ENCODE measurements around the gene ZMAT5. TPM values are rescaled to one million over a fixed set of nuclear protein-coding genes. Genes with fewer than 3 reads are reported as not detected.

ZMAT5 gene
- total and polyA plus RNA-seq, 9 of the 15 experiments (the other 6 are each of a cell fraction or from before 2014, with no cell fraction given), result 2.0 to 25.2 (median 11.9) TPM

DNA sequence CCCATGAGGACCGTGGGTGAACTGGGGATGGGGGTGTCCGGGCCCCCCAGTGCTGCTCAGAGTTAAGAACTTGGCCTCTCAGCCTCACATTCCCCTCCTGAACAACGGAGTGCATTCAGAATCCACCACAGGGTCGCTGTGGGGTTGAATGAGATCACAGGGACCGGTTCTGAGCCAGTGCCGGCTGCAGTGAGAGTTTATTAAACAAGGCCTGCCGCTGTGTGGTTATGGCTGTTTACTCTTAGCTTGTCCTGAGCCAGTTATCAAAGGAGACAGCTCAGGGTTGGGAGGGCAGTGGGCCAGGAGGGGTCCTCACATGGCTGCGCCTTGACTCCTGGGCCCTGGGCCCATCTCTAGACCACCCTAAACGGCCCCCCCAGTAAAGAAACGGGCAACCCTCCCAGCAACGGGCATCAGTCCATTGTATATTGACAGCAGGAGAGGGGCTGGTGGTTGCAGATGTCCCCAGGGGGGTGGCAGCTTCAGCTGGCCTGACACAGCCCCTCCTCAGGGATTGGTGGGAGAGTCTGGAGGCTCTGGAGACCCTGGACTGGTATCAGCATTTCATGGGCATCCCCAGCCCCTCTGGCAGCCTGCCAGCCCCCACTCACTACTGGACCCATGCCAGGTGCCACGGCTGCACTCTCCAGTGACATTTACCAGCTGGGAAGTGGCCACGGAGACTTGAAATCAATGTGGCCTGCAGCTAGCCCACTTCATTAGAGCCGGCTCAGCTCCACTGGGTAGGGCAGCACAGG is 62.1 kb downstream of the ZMAT5 start:
- 11% methylated on average over 11 of the region's 14 CpGs for WGBS (ENCODE audit: insufficient coverage, low coverage, missing lambda C conversion rate)
- BruUV-seq (replicated peaks), result no TSS peak
- in situ Hi-C loops (cut with MboI), result no loop called here
- DNase-seq (ENCODE audit: extremely low read depth in 1 of 4, low spot score in 3 of 4), result no peak
- Histone ChIP-seq H3K36me3 (ENCODE audit: control insufficient read depth, insufficient read depth, low read length) (no peaks in the 10 kb centered on the region), H3K4me3 (no peak overlapping the region), H4K20me1 (replicated peaks; ENCODE audit: control insufficient read depth, insufficient read depth, low read length) (no peaks in the 10 kb centered on the region), H3K27me3 (ENCODE audit: control insufficient read depth in 2 of 2, insufficient read depth in 2 of 2, low read length in 2 of 2) (peaks cover 0 to 16% of the 10 kb centered on the region in 2 experiments; a peak in 2 of 5 replicates), H3K9ac (ENCODE audit: insufficient read depth in 1 of 2, low read depth in 2 of 2, low read length in 2 of 2) (no peak overlapping the region), H3K79me2 (ENCODE audit: control insufficient read depth, insufficient read depth, low read length) (no peaks in the 10 kb centered on the region), H3K4me1 (replicated peaks in 1 of 2; ENCODE audit: control insufficient read depth in 2 of 2, insufficient read depth in 2 of 2, low read length in 2 of 2) (peaks cover 8 to 38% of the 10 kb centered on the region in 2 experiments; a peak in 4 of 5 replicates), H3K4me2 (ENCODE audit: insufficient read depth, low read length) (no peak overlapping the region), H3K9me3 (replicated peaks; ENCODE audit: control insufficient read depth, insufficient read depth, low read depth, low read length) (no peaks in the 10 kb centered on the region), H2AFZ (ENCODE audit: low read depth, low read length) (no peak overlapping the region), H3K9me1 (ENCODE audit: control insufficient read depth, insufficient read depth, low read length) (no peaks in the 10 kb centered on the region), H3K27ac (ENCODE audit: extremely low read depth, low read depth, low read length) (no peak overlapping the region)
- ATAC-seq, result 0 out of 3 replicates have a peak, but pooled peaks have one; percentile 18
- no peak for TF ChIP-seq ZBTB12 (CRISPR knock-in tag; IDR thresholded peaks at IDR 0.05)
- TF ChIP-seq, protein P1, sequence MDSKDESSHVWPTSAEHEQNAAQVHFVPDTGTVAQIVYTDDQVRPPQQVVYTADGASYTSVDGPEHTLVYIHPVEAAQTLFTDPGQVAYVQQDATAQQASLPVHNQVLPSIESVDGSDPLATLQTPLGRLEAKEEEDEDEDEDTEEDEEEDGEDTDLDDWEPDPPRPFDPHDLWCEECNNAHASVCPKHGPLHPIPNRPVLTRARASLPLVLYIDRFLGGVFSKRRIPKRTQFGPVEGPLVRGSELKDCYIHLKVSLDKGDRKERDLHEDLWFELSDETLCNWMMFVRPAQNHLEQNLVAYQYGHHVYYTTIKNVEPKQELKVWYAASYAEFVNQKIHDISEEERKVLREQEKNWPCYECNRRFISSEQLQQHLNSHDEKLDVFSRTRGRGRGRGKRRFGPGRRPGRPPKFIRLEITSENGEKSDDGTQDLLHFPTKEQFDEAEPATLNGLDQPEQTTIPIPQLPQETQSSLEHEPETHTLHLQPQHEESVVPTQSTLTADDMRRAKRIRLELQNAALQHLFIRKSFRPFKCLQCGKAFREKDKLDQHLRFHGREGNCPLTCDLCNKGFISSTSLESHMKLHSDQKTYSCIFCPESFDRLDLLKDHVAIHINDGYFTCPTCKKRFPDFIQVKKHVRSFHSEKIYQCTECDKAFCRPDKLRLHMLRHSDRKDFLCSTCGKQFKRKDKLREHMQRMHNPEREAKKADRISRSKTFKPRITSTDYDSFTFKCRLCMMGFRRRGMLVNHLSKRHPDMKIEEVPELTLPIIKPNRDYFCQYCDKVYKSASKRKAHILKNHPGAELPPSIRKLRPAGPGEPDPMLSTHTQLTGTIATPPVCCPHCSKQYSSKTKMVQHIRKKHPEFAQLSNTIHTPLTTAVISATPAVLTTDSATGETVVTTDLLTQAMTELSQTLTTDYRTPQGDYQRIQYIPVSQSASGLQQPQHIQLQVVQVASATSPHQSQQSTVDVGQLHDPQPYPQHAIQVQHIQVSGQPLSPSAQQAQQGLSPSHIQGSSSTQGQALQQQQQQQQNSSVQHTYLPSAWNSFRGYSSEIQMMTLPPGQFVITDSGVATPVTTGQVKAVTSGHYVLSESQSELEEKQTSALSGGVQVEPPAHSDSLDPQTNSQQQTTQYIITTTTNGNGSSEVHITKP (IDR thresholded peaks at IDR 0.05; ENCODE audit: partially characterized antibody), result no peak
- peak; percentile 70 for TF ChIP-seq NFIC (IDR thresholded peaks at IDR 0.05)
- TF ChIP-seq WHSC1 (IDR thresholded peaks at IDR 0.05; ENCODE audit: low read length), result no peak
- ChIA-PET CTCF (ENCODE audit: low intra/inter-chr PET ratio) (interaction anchor here (0.6 to 0.8 kb wide), 2 partner anchors 376 to 384 kb away, joined by 3 read pairs; partner anchors contain the start of gene HORMAD2), POLR2A (interaction anchor here (0.6 kb wide), 1 partner anchor 141 kb away, joined by 3 read pairs; no protein-coding TSS in a partner anchor)
- FAIRE-seq, result no peak
- intact Hi-C loops (cut with micrococcal nuclease), result loop anchor here (5.0 kb wide), 1 partner anchor 383 kb away; no protein-coding TSS in a partner anchor
